Osteocyte (in vitro differentiated cells): ENCODE results near the gene FAM170B. TPM values are rescaled to one million over a fixed set of nuclear protein-coding genes. Genes with fewer than 3 reads are reported as not detected.

ENCODE experiments used
- DNase-seq: peaks from one replicate; pipeline ENCODE4 v3.0.0; 2021; ENCODE audit warnings: mixed read lengths; ENCODE audit not compliant: unreplicated experiment; ENCODE audit errors: extremely low spot score
- H3K27ac Mint-ChIP-seq: one replicate; pipeline ENCODE4 v1.8.0; 2021; ENCODE audit warnings: mild to moderate bottlenecking, mixed read lengths; ENCODE audit not compliant: unreplicated experiment
- H3K27me3 Mint-ChIP-seq: one replicate; pipeline ENCODE4 v1.8.0; 2021; ENCODE audit warnings: mixed read lengths; ENCODE audit not compliant: unreplicated experiment
- H3K36me3 Mint-ChIP-seq: one replicate; pipeline ENCODE4 v1.8.0; 2021; ENCODE audit warnings: mixed read lengths; ENCODE audit not compliant: unreplicated experiment
- H3K4me1 Mint-ChIP-seq: one replicate; pipeline ENCODE4 v1.8.0; 2021; ENCODE audit warnings: mixed read lengths; ENCODE audit not compliant: unreplicated experiment
- H3K4me3 Mint-ChIP-seq: one replicate; pipeline ENCODE4 v1.8.0; 2021; ENCODE audit warnings: mild to moderate bottlenecking, moderate library complexity, mixed read lengths; ENCODE audit not compliant: unreplicated experiment
- H3K9me3 Mint-ChIP-seq: one replicate; pipeline ENCODE4 v1.8.0; 2021; ENCODE audit warnings: mixed read lengths; ENCODE audit not compliant: unreplicated experiment
- CTCF ChIP-seq: fragments of 200-600 bp; sonication (generic); IDR thresholded peaks from 2 replicates; pipeline ENCODE4 v1.5.0; 2021; ENCODE audit warnings: antibody characterized with exemption, mild to moderate bottlenecking, moderate library complexity
- total RNA-seq: library from RNA; stranded (reverse); gene quantifications from 2 replicates; pipeline ENCODE4 v1.2.1, GENCODE V29; 2021

FAM170B gene
- total RNA-seq, 1 donor from 2014 or later: not detected

DNA sequence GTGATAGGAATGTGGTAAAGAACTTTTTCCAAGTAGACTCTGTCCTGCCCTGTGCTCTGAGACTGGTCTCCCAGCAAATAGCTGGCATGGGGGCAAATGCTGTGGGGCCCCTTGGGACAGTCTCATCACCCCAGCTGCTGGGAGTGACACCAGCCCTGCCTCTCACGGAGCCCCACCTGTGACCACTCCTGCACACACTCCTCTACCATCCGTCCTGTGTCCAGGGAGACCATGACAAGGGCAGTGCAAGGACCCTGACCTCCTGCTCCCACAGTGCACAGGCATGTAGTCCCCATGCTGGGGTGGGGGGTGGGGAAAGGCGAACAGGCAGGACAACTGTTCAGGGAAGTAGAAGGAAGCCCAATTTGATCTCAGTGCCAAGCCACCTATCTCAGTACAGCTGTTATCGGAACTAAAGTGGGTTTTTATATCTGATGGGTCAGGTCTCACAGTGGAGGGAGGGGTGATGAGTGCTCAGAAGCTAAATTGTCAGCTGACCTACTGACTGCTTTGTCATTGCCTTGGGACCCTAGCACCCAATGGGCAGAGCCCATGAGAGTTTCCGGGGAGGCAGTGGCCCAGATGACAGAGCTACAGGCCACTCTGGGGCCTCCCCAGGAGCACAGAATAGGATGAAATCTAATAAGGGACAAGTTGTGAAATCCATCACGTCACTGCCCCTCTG lies 43.0 kb downstream of the FAM170B start:
- DNase-seq: no peak
- Mint-ChIP-seq H3K9me3 (peaks cover 11% of the 10 kb centered on the region), H3K36me3 (no peaks in the 10 kb centered on the region), H3K27ac (no peak overlapping the region), H3K4me3 (no peak overlapping the region), H3K4me1 (no peaks in the 10 kb centered on the region), H3K27me3 (no peaks in the 10 kb centered on the region)
- no peak for TF ChIP-seq CTCF

DNA sequence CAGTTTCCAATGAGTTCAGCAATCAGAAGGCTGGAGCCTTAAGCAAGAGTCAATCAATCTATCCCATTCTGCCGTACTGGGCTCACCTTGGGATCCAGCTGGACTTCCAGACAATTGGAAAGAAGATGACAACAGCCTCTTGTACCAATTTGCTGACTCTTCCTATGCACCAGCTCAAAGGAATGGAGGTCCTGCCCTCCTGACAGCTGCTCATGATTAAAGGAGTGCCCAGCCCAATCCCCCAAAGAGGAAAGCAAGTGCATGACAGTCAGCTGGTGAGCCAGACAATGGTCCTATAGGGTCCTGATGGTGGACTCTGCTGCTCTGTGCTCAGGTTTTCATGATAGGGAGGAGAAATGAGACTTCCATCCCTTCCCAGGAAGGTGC lies 43.6 kb downstream of the FAM170B start:
- no peak overlapping the region for H3K27ac Mint-ChIP-seq
- H3K4me3 Mint-ChIP-seq: no peak overlapping the region
- H3K36me3 Mint-ChIP-seq: no peaks in the 10 kb centered on the region
- H3K27me3 Mint-ChIP-seq: no peaks in the 10 kb centered on the region
- H3K9me3 Mint-ChIP-seq: peaks cover 11% of the 10 kb centered on the region
- no peak for TF ChIP-seq CTCF
- DNase-seq: no peak
- no peaks in the 10 kb centered on the region for H3K4me1 Mint-ChIP-seq

- Mint-ChIP-seq H3K4me1 (no peaks in the 10 kb centered on the region), H3K27me3 (peaks cover 1% of the 10 kb centered on the region), H3K36me3 (no peaks in the 10 kb centered on the region), H3K9me3 (peaks cover 11% of the 10 kb centered on the region), H3K4me3 (no peak overlapping the region), H3K27ac (no peak overlapping the region)
- no peak for TF ChIP-seq CTCF
- DNase-seq: no peak
Observed at GRCh38 chr10:49089557-49090188, 44.1 kb downstream of the FAM170B start.

DNA sequence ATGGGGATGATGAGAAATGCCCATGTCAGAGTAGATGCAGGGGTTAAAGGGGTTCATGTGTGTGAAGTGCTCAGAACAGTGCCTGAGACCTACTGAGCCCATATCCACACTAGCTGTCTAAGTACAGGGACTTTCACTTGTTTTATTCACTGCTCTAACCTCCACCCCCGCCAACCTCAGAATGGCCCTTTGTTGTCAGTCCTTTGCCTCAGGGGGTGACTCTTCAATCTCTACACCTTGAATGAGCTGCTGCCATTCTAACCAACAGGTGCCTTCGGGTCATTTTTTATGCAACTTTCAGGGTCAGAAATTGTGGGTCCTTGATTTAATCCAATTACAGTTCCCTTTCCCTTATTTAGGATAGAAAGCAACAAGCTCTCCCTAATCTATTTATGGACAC lies 44.7 kb downstream of the FAM170B start:
- Mint-ChIP-seq H3K4me3 (no peak overlapping the region), H3K27ac (no peak overlapping the region), H3K4me1 (no peaks in the 10 kb centered on the region), H3K9me3 (peaks cover 11% of the 10 kb centered on the region), H3K27me3 (peaks cover 2% of the 10 kb centered on the region), H3K36me3 (no peaks in the 10 kb centered on the region)
- TF ChIP-seq CTCF: no peak
- DNase-seq: no peak

GRCh38 chr10:49086889-49087288 lies 46.9 kb downstream of the FAM170B start:
- no peak overlapping the region for H3K4me3 Mint-ChIP-seq
- peaks cover 15% of the 10 kb centered on the region for H3K27me3 Mint-ChIP-seq
- peaks cover under 1% of the 10 kb centered on the region for H3K4me1 Mint-ChIP-seq
- no peak for DNase-seq
- TF ChIP-seq CTCF: no peak
- H3K9me3 Mint-ChIP-seq: peaks cover 11% of the 10 kb centered on the region
- H3K27ac Mint-ChIP-seq: no peak overlapping the region
- H3K36me3 Mint-ChIP-seq: no peaks in the 10 kb centered on the region
